Measurements from ENCODE around the gene SPATA18.

SPATA18 gene, protein sequence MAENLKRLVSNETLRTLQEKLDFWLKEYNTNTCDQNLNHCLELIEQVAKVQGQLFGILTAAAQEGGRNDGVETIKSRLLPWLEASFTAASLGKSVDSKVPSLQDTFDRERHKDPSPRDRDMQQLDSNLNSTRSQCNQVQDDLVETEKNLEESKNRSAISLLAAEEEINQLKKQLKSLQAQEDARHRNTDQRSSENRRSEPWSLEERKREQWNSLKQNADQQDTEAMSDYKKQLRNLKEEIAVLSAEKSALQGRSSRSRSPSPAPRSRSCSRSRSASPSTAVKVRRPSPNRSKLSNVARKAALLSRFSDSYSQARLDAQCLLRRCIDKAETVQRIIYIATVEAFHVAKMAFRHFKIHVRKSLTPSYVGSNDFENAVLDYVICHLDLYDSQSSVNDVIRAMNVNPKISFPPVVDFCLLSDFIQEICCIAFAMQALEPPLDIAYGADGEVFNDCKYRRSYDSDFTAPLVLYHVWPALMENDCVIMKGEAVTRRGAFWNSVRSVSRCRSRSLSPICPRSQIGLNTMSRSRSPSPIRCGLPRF

GRCh38 chr4:52051213-52051614 is at the start of gene SPATA18:
Gene SPATA18, plus strand, starts transcription at chr4:52051304. Its CDS starts 401 bp downstream, at chr4:52051705.
- peak; percentile 15 to 18 for DNase-seq (ENCODE audit: low read depth in 2 of 2)
- no peak for TF ChIP-seq CTCF (IDR thresholded peaks at IDR 0.05; ENCODE audit: low read depth, low read length)
- peak within 1 kb of the TSS; percentile 58 to 72 for H3K4me3 ChIP-seq (replicated peaks in 1 of 2; ENCODE audit: low read depth in 2 of 2, low read length in 2 of 2)

DNA sequence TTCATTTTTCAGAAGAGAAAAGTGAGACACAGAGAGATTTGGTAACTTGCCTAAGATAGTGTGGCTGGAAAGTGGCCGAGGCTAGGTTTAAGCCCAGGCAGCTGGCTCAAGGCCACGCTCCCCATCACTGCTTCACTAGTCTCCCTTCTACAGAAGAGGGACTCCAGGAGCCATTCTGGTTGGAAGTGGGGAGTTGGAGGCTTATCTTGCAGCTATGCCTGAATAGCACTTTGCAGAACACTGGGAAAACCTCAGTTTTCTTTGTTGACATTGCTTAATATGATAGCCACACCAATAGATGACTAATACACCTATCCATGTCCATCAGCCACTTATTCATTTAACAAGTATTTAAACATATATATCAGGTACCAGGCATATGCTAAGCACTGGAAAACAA is 49.5 kb upstream of the SPATA18 start:
- H3K4me3 ChIP-seq (replicated peaks in 1 of 2; ENCODE audit: low read depth in 2 of 2, low read length in 2 of 2) = no peak overlapping the region
- no peak for TF ChIP-seq CTCF (IDR thresholded peaks at IDR 0.05; ENCODE audit: low read depth, low read length)
- peak; percentile 9 to 28 for DNase-seq (ENCODE audit: low read depth in 2 of 2)

GRCh38 chr4:52004414-52004813 is 46.7 kb upstream of the SPATA18 start:
- H3K4me3 ChIP-seq (replicated peaks in 1 of 2; ENCODE audit: low read depth in 2 of 2, low read length in 2 of 2) = no peak overlapping the region
- no peak for TF ChIP-seq CTCF (IDR thresholded peaks at IDR 0.05; ENCODE audit: low read depth, low read length)
- no peak for DNase-seq (ENCODE audit: low read depth in 2 of 2)

- H3K4me3 ChIP-seq (replicated peaks in 1 of 2; ENCODE audit: low read depth in 2 of 2, low read length in 2 of 2) = no peak overlapping the region
- TF ChIP-seq CTCF (IDR thresholded peaks at IDR 0.05; ENCODE audit: low read depth, low read length) = no peak
- DNase-seq (ENCODE audit: low read depth in 2 of 2) = no peak
Measured at GRCh38 chr4:52005604-52006273, 45.4 kb upstream of the SPATA18 start.

DNA sequence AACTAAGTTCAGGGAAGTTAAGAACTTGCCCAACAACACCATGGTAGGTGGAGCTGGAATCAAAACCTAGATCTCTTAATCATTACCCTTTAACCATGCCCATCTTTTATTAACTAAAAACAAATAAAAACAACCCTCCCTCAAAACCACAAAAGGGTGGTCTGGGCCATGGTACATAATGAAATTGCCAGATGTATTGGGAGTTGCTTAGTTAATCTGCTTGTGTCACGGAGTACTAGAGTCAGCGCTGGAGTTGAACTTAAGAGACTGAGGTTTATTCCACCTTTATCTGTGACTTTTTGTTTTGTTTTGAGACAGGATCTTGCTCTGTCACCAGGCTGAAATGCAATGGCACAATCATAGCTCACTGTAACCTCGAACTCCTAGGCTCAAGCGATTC is 44.2 kb upstream of the SPATA18 start:
- no peak overlapping the region for H3K4me3 ChIP-seq (replicated peaks in 1 of 2; ENCODE audit: low read depth in 2 of 2, low read length in 2 of 2)
- DNase-seq (ENCODE audit: low read depth in 2 of 2) = no peak
- no peak for TF ChIP-seq CTCF (IDR thresholded peaks at IDR 0.05; ENCODE audit: low read depth, low read length)

- H3K4me3 ChIP-seq (replicated peaks in 1 of 2; ENCODE audit: low read depth in 2 of 2, low read length in 2 of 2) = no peak overlapping the region
- DNase-seq (ENCODE audit: low read depth in 2 of 2) = no peak
- TF ChIP-seq CTCF (IDR thresholded peaks at IDR 0.05; ENCODE audit: low read depth, low read length) = no peak
Measured at GRCh38 chr4:52010986-52011385, 40.1 kb upstream of the SPATA18 start.

Data from cardiac fibroblast (primary cell).